Fibroblast of lung (primary cell): ENCODE measurements around the gene KCTD19. TPM values are rescaled to one million over a fixed set of nuclear protein-coding genes. Genes with fewer than 3 reads are reported as not detected.

Experiments used
- polyA plus RNA-seq, 2 donors: library from polyadenylated mRNA; depleted of rRNA in 1 of 2; stranded (reverse) in 1 of 2; unstranded in 1 of 2; fragments of >200 nt; gene quantifications; 2 replicates each; pipeline ENCODE4 v1.2.1, GENCODE V29; 2011 to 2012; ENCODE audit warnings: missing spikeins in 1 of 2
- total RNA-seq: library from RNA; depleted of rRNA; stranded (reverse); fragments of >200 nt; gene quantifications from 2 replicates; pipeline ENCODE4 v1.2.1, GENCODE V29; 2014

Gene KCTD19
- total and polyA plus RNA-seq, 2 donors (not counting 1 experiment from before 2014, with no cell fraction given), result 0.17 TPM; not detected in 1

Other genes starting within 250 kb of the KCTD19 start
- 15.2 and 18.3 TPM in 2 replicates for gene PHAF1, start 216.8 kb downstream of the KCTD19 start, total RNA-seq
- 21.5 and 23.0 TPM in 2 replicates for gene PHAF1, start 216.8 kb downstream of the KCTD19 start, polyA plus RNA-seq
- gene B3GNT9, start 175.7 kb downstream of the KCTD19 start, total RNA-seq, result 29.3 and 34.7 TPM in 2 replicates
- gene B3GNT9, start 175.7 kb downstream of the KCTD19 start, polyA plus RNA-seq, result 23.2 and 29.6 TPM in 2 replicates
- gene TRADD, start 166.8 kb downstream of the KCTD19 start, total RNA-seq, result 18.0 and 20.8 TPM in 2 replicates
- gene TRADD, start 166.8 kb downstream of the KCTD19 start, polyA plus RNA-seq, result 5.8 and 7.6 TPM in 2 replicates
- gene FBXL8, start 166.8 kb downstream of the KCTD19 start, total RNA-seq, result 9.8 and 10.4 TPM in 2 replicates
- 2.4 and 4.0 TPM in 2 replicates for gene FBXL8, start 166.8 kb downstream of the KCTD19 start, polyA plus RNA-seq
- 25.8 and 31.3 TPM in 2 replicates for gene HSF4, start 162.0 kb downstream of the KCTD19 start, total RNA-seq
- 1.9 and 6.4 TPM in 2 replicates for gene HSF4, start 162.0 kb downstream of the KCTD19 start, polyA plus RNA-seq
- gene NOL3, start 156.2 kb downstream of the KCTD19 start, total RNA-seq, result 12.8 and 23.3 TPM in 2 replicates
- 6.2 and 8.0 TPM in 2 replicates for gene NOL3, start 156.2 kb downstream of the KCTD19 start, polyA plus RNA-seq
- 21.8 and 28.4 TPM in 2 replicates for gene MATCAP1, start 142.8 kb downstream of the KCTD19 start, total RNA-seq
- 12.7 and 16.6 TPM in 2 replicates for gene MATCAP1, start 142.8 kb downstream of the KCTD19 start, polyA plus RNA-seq
- 0.26 and 0.33 TPM in 2 replicates for gene EXOC3L1, start 136.6 kb downstream of the KCTD19 start, total RNA-seq
- gene EXOC3L1, start 136.6 kb downstream of the KCTD19 start, polyA plus RNA-seq, result 0.09 TPM in 1 of 2 replicates, not detected in the other
- gene E2F4, start 134.6 kb downstream of the KCTD19 start, total RNA-seq, result 42.4 and 48.3 TPM in 2 replicates
- gene E2F4, start 134.6 kb downstream of the KCTD19 start, polyA plus RNA-seq, result 59.9 and 70.4 TPM in 2 replicates
- 0.26 and 0.33 TPM in 2 replicates for gene ELMO3, start 127.6 kb downstream of the KCTD19 start, total RNA-seq
- gene ELMO3, start 127.6 kb downstream of the KCTD19 start, polyA plus RNA-seq, result 0.36 and 0.42 TPM in 2 replicates
- gene TMEM208, start 99.6 kb downstream of the KCTD19 start, total RNA-seq, result 25.7 and 26.3 TPM in 2 replicates
- gene TMEM208, start 99.6 kb downstream of the KCTD19 start, polyA plus RNA-seq, result 43.2 and 53.5 TPM in 2 replicates
- 7.1 and 13.9 TPM in 2 replicates for gene FHOD1, start 79.3 kb downstream of the KCTD19 start, total RNA-seq
- 25.8 and 32.7 TPM in 2 replicates for gene FHOD1, start 79.3 kb downstream of the KCTD19 start, polyA plus RNA-seq
- gene SLC9A5, start 77.8 kb downstream of the KCTD19 start, total RNA-seq, result 1.0 and 2.3 TPM in 2 replicates
- 1.9 and 2.0 TPM in 2 replicates for gene SLC9A5, start 77.8 kb downstream of the KCTD19 start, polyA plus RNA-seq
- gene PLEKHG4, start 47.2 kb downstream of the KCTD19 start, total RNA-seq, result 23.6 and 37.7 TPM in 2 replicates
- gene PLEKHG4, start 47.2 kb downstream of the KCTD19 start, polyA plus RNA-seq, result 9.9 and 11.5 TPM in 2 replicates
- 0.51 and 0.66 TPM in 2 replicates for gene LRRC36, start 74 bp upstream of the KCTD19 start, total RNA-seq
- gene LRRC36, start 74 bp upstream of the KCTD19 start, polyA plus RNA-seq, result 0.06 and 0.38 TPM in 2 replicates
- 1.5 and 3.8 TPM in 2 replicates for gene TPPP3, start 66.8 kb upstream of the KCTD19 start, total RNA-seq
- gene TPPP3, start 66.8 kb upstream of the KCTD19 start, polyA plus RNA-seq, result 2.9 and 6.5 TPM in 2 replicates
- 4.4 and 6.4 TPM in 2 replicates for gene ZDHHC1, start 89.7 kb upstream of the KCTD19 start, total RNA-seq
- 2.3 and 2.7 TPM in 2 replicates for gene ZDHHC1, start 89.7 kb upstream of the KCTD19 start, polyA plus RNA-seq
- under 0.01 TPM in 1 of 2 replicates, not detected in the other for gene HSD11B2, start 104.4 kb upstream of the KCTD19 start, total RNA-seq
- gene HSD11B2, start 104.4 kb upstream of the KCTD19 start, polyA plus RNA-seq, result 0.09 and 0.15 TPM in 2 replicates
- 68.1 and 91.2 TPM in 2 replicates for gene ATP6V0D1, start 154.4 kb upstream of the KCTD19 start, total RNA-seq
- 183 and 230 TPM in 2 replicates for gene ATP6V0D1, start 154.4 kb upstream of the KCTD19 start, polyA plus RNA-seq
- gene AGRP, start 156.8 kb upstream of the KCTD19 start, total RNA-seq, result not detected in 2 replicates
- gene AGRP, start 156.8 kb upstream of the KCTD19 start, polyA plus RNA-seq, result not detected in 2 replicates
- 19.5 and 26.6 TPM in 2 replicates for gene RIPOR1, start 202.1 kb upstream of the KCTD19 start, total RNA-seq
- gene RIPOR1, start 202.1 kb upstream of the KCTD19 start, polyA plus RNA-seq, result 13.7 and 16.0 TPM in 2 replicates
- 20.0 and 21.1 TPM in 2 replicates for gene CTCF, start 235.8 kb upstream of the KCTD19 start, total RNA-seq
- 20.9 and 32.6 TPM in 2 replicates for gene CTCF, start 235.8 kb upstream of the KCTD19 start, polyA plus RNA-seq